GM19099 (cell line): ENCODE measurements around the gene PRR13.

Experiments
- POLR2A ChIP-seq: IDR thresholded peaks from 3 replicates; pipeline ENCODE4 v1.6.1; 2011; ENCODE audit warnings: low read depth; ENCODE audit not compliant: insufficient read length; ENCODE audit errors: extremely low read depth

PRR13 gene, protein sequence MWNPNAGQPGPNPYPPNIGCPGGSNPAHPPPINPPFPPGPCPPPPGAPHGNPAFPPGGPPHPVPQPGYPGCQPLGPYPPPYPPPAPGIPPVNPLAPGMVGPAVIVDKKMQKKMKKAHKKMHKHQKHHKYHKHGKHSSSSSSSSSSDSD

DNA sequence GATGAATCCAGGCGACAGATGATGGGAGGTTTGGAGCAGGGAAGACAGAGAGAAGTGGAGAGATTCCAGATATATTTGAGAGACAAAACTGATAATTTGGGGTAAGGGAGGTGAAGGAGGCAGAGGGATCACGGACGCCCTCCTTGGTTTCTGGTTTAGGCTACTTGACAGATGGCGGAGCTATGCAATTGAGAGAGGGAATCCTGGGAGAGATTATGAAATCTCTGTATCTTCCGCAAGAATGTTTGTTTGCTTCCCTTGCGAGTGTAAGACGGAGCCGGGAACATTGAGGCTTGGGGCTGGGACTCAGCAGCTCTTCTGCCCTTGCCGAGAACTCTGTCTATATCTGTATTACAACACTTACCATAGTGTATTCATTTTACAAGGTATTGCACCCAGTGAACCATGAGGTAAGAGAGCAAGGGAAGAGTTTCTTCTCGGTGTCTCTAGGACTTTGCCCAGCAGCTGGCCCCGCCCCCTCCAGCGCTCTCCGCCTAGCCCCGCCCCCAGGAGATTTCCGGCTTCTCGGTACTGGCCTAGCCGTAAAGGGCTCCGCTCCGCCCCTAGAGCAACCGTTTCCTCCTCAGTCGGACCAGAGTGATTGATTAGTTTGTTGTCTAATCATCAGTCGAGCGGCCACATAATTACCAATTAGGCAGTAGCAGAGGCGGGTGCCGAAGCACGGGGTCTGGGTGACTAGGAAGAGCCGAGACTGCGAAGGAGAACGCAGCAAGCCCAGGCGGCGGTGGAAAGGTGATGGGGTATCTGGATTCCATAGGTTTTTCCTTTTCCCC lies at the start of gene PRR13:
PRR13 (plus strand) TSS at position 695 of the 794 bp plus-strand sequence. CDS start 981 bp downstream, outside the sequence.
- TF ChIP-seq POLR2A, result peak; percentile 98

DNA sequence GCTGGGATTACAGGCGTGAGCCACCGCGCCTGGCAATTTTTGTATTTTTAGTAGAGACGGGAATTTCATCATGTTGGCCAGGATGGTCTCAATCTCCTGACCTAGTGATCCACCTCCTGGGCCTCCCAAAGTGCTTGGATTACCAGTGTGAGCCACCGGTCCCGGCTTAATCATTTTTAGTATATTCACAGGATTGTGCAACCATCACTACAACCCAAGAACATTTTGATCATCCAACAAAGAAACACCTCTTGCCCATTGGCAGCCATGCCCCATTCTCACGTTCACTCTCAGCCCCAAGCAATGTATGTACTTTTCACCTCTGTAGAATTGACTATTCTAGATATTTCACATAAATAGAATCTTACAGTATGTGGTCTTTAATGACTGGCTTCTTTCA lies 41.6 kb upstream of the PRR13 start:
- TF ChIP-seq POLR2A, result no peak

DNA sequence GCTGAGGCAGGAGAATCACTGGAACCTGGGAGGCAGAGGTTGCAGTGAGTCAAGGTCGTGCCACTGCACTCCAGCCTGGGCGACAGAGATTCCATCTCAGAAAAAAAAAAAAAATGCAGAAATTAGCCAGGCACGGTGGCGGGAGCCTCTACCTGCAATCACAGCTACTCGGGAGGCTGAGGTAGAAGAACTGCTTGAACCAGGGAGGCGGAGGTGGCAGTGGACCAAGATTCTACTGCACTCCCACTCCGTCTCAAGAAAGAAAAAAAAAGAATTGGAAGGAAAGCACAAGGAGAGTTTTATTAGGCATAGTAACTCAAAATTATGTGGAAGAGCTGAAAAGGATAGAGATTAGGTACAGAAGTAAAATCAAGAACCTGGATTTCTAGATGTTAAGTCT lies 38.7 kb upstream of the PRR13 start:
- TF ChIP-seq POLR2A, result no peak

DNA sequence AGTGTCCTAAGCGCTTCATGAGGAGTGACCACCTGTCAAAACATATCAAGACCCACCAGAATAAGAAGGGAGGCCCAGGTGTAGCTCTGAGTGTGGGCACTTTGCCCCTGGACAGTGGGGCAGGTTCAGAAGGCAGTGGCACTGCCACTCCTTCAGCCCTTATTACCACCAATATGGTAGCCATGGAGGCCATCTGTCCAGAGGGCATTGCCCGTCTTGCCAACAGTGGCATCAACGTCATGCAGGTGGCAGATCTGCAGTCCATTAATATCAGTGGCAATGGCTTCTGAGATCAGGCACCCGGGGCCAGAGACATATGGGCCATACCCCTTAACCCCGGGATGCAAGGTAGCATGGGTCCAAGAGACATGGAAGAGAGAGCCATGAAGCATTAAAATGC lies 30.6 kb upstream of the PRR13 start:
- no peak for TF ChIP-seq POLR2A

DNA sequence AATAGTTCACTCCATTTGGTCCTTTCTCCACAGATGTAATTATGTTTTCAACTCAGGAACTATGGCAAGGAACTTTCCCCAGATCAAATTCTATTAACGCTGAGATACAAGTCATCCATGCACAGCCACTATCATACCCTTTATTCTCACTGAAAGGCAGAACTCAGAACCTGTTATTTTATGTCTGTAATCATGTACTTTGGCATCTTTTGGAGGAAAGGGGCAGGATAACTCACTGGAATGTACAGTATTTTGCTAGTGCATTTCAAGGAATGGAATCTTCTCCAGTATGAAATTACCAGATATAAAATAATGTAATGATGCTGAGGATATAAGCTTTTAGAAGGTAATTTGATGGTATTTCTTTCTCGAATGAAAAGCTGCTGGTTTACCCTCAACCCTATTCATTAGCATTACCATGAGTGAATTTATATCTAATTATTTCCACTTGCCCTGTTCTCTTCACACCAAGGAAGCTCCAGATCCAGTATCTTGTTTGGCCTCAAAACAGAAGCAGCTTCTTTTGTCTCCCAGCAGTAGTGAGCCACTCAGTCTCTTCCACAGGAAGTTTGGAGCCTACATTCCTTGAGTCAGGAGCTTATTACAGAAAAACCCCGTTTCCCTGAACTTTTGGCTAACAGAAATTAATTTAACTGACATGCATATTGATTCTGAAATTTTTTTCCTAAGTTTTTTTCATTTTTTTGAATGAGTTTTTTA lies 27.9 kb upstream of the PRR13 start:
- no peak for TF ChIP-seq POLR2A

DNA sequence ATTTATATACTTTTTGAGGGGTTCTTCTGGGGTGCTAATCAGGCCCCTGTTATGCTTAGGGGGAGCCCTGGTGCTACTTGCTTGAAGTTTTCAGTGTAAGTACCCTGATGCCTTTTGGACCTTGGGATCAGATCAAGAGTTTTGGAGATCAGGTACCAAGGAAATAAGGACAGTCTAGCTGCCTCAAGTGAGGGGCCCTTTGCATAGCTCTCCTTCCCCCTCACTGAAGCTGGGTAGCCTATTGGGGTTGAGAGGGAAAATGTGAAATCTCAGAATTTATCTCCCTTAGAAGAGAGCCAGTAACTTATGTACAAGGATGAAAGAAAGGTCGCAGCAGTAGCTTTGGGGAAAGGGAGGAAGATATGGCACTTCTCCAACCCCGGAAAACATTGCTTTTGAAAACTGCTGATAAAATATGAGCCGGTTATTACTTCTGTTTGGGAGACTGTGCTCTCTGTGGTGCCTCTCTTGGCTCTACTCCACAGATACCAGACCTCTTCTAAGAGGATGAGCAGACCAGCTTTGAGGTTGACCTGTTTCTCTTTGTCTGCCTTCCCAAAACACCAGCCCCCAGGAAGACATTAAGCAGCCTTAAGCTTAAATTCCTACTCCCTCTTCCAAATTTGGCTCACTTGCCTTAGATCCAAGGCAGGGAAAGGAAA lies 26.6 kb upstream of the PRR13 start:
- TF ChIP-seq POLR2A, result no peak

DNA sequence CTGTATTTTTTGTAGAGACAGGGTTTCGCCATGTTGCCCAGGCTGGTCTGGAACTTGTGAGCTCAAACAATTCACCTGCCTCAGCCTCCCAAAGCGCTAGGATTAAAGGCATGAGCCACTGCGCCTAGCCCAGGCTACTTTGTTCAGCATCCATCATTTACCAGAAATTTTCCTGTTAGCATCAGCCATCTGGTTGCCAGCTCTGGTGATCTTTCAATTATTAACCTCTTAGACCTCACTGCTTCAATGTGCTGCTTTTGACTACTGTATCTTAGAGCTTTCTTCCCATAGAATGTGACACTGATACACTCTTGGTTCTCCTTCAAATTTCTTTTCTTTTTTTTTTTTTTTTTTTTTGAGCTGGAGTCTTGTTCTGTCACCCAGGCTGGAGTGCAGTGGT lies 23.3 kb upstream of the PRR13 start:
- no peak for TF ChIP-seq POLR2A

DNA sequence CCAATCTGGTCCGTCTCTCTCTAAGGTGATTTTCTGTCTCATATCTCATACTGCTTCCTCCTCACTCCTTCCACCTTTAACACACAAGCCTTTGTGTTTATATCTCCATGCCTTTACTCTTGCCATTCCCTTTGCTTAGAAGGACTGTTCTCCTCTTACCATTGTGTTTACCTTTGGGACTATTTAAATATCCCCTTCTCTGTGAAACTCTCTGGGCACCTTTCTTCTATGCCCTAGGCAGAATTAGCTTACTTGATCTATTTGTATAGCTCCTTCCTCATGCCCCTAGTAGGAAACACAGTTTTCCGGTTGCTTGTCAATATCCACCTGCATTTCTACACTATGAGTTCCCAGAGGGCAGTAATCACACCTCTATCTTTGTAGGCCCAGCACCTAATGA lies 21.8 kb upstream of the PRR13 start:
- TF ChIP-seq POLR2A, result no peak

DNA sequence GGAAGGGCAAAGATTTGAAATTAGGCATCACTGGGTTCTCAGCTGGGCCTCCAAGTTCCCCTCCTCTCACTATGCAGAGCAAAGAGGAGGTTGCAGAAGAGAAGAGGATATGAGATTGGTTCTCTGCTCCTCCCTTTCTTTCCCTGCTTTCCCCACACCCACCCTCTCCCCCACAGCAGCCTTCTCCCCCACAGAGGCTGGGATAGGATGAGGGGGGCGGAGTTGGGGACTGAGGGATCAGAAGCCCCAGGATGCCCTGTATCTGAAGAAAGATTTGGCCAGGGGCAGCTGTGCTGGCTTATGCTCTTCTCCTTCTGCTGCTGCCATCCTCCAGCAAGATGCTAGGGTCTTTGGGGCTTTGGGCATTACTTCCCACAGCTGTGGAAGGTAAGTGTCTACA lies 17.9 kb upstream of the PRR13 start, which contains the start of gene AMHR2:
AMHR2 (plus strand) TSS at position 259 of the 400 bp plus-strand sequence; CDS start at position 339, 80 bp downstream.
- no peak for TF ChIP-seq POLR2A

DNA sequence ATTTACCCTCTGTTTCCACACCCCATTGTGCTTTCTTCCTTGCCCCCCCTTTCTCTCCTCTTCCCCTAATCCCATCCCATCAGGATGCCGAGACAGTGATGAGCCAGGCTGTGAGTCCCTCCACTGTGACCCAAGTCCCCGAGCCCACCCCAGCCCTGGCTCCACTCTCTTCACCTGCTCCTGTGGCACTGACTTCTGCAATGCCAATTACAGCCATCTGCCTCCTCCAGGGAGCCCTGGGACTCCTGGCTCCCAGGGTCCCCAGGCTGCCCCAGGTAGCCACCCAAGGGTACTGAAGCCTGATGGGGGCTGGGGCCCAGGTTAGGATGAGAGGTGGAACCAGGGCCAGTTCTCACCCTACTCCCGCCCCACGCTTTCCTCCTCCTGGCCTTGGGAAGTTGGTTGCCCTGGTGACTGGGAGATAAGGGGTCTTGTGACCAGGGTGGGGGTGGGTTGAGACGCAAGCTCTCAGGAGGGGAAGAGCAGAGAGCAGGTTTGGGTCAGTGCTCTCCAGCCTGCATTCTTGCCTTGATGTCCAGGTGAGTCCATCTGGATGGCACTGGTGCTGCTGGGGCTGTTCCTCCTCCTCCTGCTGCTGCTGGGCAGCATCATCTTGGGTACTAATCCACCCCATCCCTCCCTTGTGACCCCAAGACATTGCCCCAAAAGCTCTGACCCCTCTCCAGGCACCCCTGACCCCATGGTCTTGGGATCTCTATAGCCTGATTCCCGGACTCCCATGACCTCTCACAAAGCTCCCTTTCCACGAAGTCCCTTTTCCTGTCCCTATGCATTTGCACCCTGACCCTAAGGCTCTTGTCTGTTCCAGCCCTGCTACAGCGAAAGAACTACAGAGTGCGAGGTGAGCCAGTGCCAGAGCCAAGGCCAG lies 16.7 kb upstream of the PRR13 start:
- no peak for TF ChIP-seq POLR2A

DNA sequence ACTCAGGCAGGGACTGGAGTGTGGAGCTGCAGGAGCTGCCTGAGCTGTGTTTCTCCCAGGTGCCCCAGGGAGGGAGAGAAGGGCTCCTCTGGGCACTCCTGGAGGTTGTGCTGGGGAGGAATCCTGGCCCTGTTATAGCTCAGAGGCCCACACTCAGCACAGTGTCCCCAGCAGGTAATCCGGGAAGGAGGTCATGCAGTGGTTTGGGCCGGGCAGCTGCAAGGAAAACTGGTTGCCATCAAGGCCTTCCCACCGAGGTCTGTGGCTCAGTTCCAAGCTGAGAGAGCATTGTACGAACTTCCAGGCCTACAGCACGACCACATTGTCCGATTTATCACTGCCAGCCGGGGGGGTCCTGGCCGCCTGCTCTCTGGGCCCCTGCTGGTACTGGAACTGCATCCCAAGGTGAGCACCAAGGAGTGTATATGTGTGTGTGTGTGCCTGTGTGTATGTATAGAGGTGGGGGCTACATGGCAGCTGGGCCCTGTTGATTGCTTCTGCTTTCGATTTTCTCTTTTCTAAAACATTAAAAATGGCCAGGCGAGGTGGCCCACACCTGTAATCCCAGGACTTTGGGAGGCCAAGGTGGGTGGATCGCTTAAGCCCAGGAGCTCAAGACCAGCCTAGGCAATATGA lies 15.9 kb upstream of the PRR13 start:
- no peak for TF ChIP-seq POLR2A

DNA sequence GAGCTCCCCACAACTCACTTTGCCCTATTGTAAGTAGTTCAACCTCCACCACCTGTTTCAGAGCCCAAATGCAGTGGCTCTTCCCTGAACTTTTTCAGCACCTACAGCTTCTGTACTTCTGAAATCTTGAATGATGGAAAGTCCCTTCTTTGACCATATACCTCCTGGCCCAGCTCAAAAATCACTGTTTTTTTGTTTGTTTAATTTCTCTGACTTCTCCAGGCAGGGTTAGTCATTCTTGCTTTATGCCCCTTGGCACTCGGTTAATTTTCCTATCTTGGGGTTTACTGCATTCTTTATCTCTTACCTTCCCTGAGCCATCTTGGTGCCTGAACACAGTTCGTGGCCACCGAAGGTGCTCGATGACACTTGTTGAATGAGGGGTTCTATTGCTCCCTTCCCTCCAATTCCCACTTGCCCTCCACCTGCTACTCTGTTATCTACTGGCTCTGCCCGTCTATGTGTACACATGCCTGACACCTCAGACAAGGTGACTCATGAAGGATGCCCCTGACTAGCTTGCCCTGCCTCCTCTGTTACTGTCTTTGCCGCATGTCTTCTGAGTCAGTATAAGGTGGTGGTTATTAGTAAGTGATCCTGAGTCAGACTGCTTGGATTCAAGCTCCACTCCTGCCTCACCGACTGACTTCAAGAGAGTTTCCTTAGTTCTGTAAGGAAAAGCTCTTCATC lies 13.5 kb upstream of the PRR13 start:
- no peak for TF ChIP-seq POLR2A

DNA sequence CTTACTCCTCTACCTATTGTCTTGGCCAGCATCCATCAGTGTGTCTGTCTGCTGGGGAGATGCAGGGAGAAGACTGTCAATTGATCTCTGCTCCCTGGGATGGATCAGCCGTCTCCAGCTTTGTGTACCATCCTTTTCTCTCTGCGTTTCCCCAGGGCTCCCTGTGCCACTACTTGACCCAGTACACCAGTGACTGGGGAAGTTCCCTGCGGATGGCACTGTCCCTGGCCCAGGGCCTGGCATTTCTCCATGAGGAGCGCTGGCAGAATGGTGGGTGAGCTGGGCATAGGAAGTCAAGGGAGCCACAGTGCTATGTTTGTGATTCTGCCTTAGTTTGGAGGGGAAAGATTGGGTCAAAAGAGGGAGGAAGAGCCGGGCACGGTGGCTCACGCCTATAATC lies 12.8 kb upstream of the PRR13 start:
- no peak for TF ChIP-seq POLR2A
